Activated CD8-positive, alpha-beta memory T cell treated with anti-CD3 and anti-CD28 coated beads for 4 hours (primary cell): ENCODE measurements around the gene GRIN1.

Experiments used
- DNase-seq, 2 donors: peaks; one replicate each; pipeline ENCODE4 v3.0.0-alpha.2; 2020; ENCODE audit warnings: low read depth in 2 of 2

The GRIN1 gene

GRCh38 chr9:137138722-137139467 is at the start of gene GRIN1:
GRIN1 (plus strand) TSS chr9:137139154; CDS start chr9:137139487, 333 bp downstream.
- no peak for DNase-seq

GRCh38 chr9:137089232-137089947 is 49.6 kb upstream of the GRIN1 start:
- no peak for DNase-seq

- peak; percentile 66 to 75 for DNase-seq
Observed at GRCh38 chr9:137095664-137096517, 43.1 kb upstream of the GRIN1 start.

GRCh38 chr9:137096785-137097546 is 42.0 kb upstream of the GRIN1 start:
- no peak for DNase-seq

- no peak for DNase-seq
Observed at GRCh38 chr9:137097761-137098462, 41.0 kb upstream of the GRIN1 start.

GRCh38 chr9:137099231-137099630 is 39.7 kb upstream of the GRIN1 start:
- no peak for DNase-seq

- no peak for DNase-seq
Observed at GRCh38 chr9:137103206-137103999, 35.6 kb upstream of the GRIN1 start.

- no peak for DNase-seq
Observed at GRCh38 chr9:137105814-137106661, 32.9 kb upstream of the GRIN1 start.

- no peak for DNase-seq
Observed at GRCh38 chr9:137106662-137107250, 32.2 kb upstream of the GRIN1 start.

GRCh38 chr9:137107312-137107921 is 31.5 kb upstream of the GRIN1 start:
- no peak for DNase-seq

- no peak for DNase-seq
Observed at GRCh38 chr9:137107982-137108381, 31.0 kb upstream of the GRIN1 start.

- no peak for DNase-seq
Observed at GRCh38 chr9:137108608-137109249, 30.2 kb upstream of the GRIN1 start.

- DNase-seq, result no peak
Observed at GRCh38 chr9:137109250-137110146, 29.5 kb upstream of the GRIN1 start.

GRCh38 chr9:137110147-137110910 is 28.6 kb upstream of the GRIN1 start:
- no peak for DNase-seq

GRCh38 chr9:137110911-137111787 is 27.8 kb upstream of the GRIN1 start:
- no peak for DNase-seq
